Chondrocyte (in vitro differentiated cells): ENCODE measurements around the gene ADARB2. TPM values are rescaled to one million over a fixed set of nuclear protein-coding genes. Genes with fewer than 3 reads are reported as not detected.
A peak's percentile ranks its signal among the peaks of the same experiment; 100 is the strongest.

Experiments
- DNase-seq: peaks from one replicate; pipeline ENCODE4 v3.0.0; 2021; ENCODE audit warnings: mixed read lengths, low spot score
- H3K27ac Mint-ChIP-seq: one replicate; pipeline ENCODE4 v1.8.0; 2021; ENCODE audit warnings: mild to moderate bottlenecking, moderate library complexity, mixed read lengths; ENCODE audit not compliant: unreplicated experiment
- H3K27me3 Mint-ChIP-seq: 2 replicates; pipeline ENCODE4 v1.8.0; 2021; ENCODE audit warnings: low read depth, mixed read lengths
- H3K36me3 Mint-ChIP-seq: 2 replicates; pipeline ENCODE4 v1.8.0; 2021; ENCODE audit warnings: low read depth, mixed read lengths
- H3K4me1 Mint-ChIP-seq: 2 replicates; pipeline ENCODE4 v1.8.0; 2021; ENCODE audit warnings: low read depth, mild to moderate bottlenecking, mixed read lengths
- H3K4me3 Mint-ChIP-seq: one replicate; pipeline ENCODE4 v1.8.0; 2021; ENCODE audit warnings: mild to moderate bottlenecking, moderate library complexity, mixed read lengths; ENCODE audit not compliant: unreplicated experiment
- H3K9me3 Mint-ChIP-seq: 2 replicates; pipeline ENCODE4 v1.8.0; 2021; ENCODE audit warnings: low read depth, mixed read lengths
- CTCF ChIP-seq: fragments of 200-600 bp; sonication (generic); IDR thresholded peaks from 2 replicates; pipeline ENCODE4 v1.5.0; 2021; ENCODE audit warnings: antibody characterized with exemption, mild to moderate bottlenecking, moderate library complexity
- total RNA-seq: library from RNA; stranded (reverse); gene quantifications from 3 replicates; pipeline ENCODE4 v1.2.1, GENCODE V29; 2021

Gene ADARB2
- total RNA-seq, 1 donor from 2014 or later = 3.3 TPM

- peaks cover 2% of the 10 kb centered on the region for H3K27me3 Mint-ChIP-seq
- TF ChIP-seq CTCF = no peak
- peaks cover 23% of the 10 kb centered on the region for H3K4me1 Mint-ChIP-seq
- peaks cover 2% of the 10 kb centered on the region for H3K36me3 Mint-ChIP-seq
- no peaks in the 10 kb centered on the region for H3K9me3 Mint-ChIP-seq
- H3K4me3 Mint-ChIP-seq = no peak overlapping the region
- peak; percentile 91 for DNase-seq
- H3K27ac Mint-ChIP-seq = peak overlapping the region; percentile 67
Observed at GRCh38 chr10:1241973-1242935, 495.1 kb downstream of the ADARB2 start.

- peaks cover 22% of the 10 kb centered on the region for H3K4me1 Mint-ChIP-seq
- H3K9me3 Mint-ChIP-seq = no peaks in the 10 kb centered on the region
- H3K27ac Mint-ChIP-seq = no peak overlapping the region
- peak; percentile 63 for DNase-seq
- H3K27me3 Mint-ChIP-seq = peaks cover 2% of the 10 kb centered on the region
- no peak for TF ChIP-seq CTCF
- H3K4me3 Mint-ChIP-seq = no peak overlapping the region
- H3K36me3 Mint-ChIP-seq = peaks cover 2% of the 10 kb centered on the region
Observed at GRCh38 chr10:1241322-1241890, 495.9 kb downstream of the ADARB2 start.

- Mint-ChIP-seq H3K27ac (peak overlapping the region; percentile 98), H3K27me3 (peaks cover 2% of the 10 kb centered on the region), H3K9me3 (no peaks in the 10 kb centered on the region), H3K4me1 (peaks cover 22% of the 10 kb centered on the region), H3K36me3 (peaks cover 2% of the 10 kb centered on the region), H3K4me3 (peak overlapping the region; percentile 76)
- no peak for TF ChIP-seq CTCF
- peak; percentile 75 for DNase-seq
Observed at GRCh38 chr10:1240341-1240775, 497.0 kb downstream of the ADARB2 start.

- Mint-ChIP-seq H3K4me1 (peaks cover 15% of the 10 kb centered on the region), H3K27ac (no peak overlapping the region), H3K9me3 (no peaks in the 10 kb centered on the region), H3K36me3 (no peaks in the 10 kb centered on the region), H3K4me3 (no peak overlapping the region), H3K27me3 (no peaks in the 10 kb centered on the region)
- TF ChIP-seq CTCF = no peak
- DNase-seq = peak; percentile 60
Observed at GRCh38 chr10:1233031-1233430, 504.3 kb downstream of the ADARB2 start.

- DNase-seq = no peak
- Mint-ChIP-seq H3K4me1 (peaks cover 22% of the 10 kb centered on the region), H3K4me3 (no peak overlapping the region), H3K27ac (no peak overlapping the region), H3K36me3 (no peaks in the 10 kb centered on the region), H3K9me3 (no peaks in the 10 kb centered on the region), H3K27me3 (no peaks in the 10 kb centered on the region)
- no peak for TF ChIP-seq CTCF
Observed at GRCh38 chr10:1232164-1232911, 505.0 kb downstream of the ADARB2 start.
